H1 (cell line): ENCODE data around the gene GSTT4. TPM values are rescaled to one million over a fixed set of nuclear protein-coding genes. Genes with fewer than 3 reads are reported as not detected.

Experiments
- CTCF ChIA-PET: fragments of 300-600 bp; sonication (Branson Sonifier 250); formaldehyde crosslinking; loops from one replicate; lab custom pipeline; 2021; ENCODE audit not compliant: partially characterized antibody; lab: Charles Lee
- POLR2A ChIA-PET: fragments of 300-600 bp; sonication (Branson Sonifier 250); formaldehyde crosslinking; loops from one replicate; lab custom pipeline; 2021; ENCODE audit warnings: inconsistent platforms; ENCODE audit not compliant: partially characterized antibody; lab: Charles Lee
- DNase-seq, 2 experiments: peaks; one replicate each; pipeline versions ENCODE4 v3.0.0 to v3.0.0-alpha.2; 2010 to 2022; ENCODE audit warnings: low spot score in 2 of 2, low read depth in 1 of 2, mixed read lengths in 1 of 2
- FAIRE-seq: peaks from 2 replicates; lab custom pipeline; 2011; peaks lifted over from hg19 to GRCh38; lab: Jason Lieb, UNC
- H2AFZ ChIP-seq: 2 replicates; pipeline ENCODE4 v1.8.1; 2012; ENCODE audit warnings: low read length, inconsistent platforms
- H2AK5ac ChIP-seq: 2 replicates; pipeline ENCODE4 v1.6.1; 2013; ENCODE audit warnings: low read depth, low read length
- H2BK120ac ChIP-seq: replicated peaks from 2 replicates; pipeline ENCODE3; 2013; ENCODE audit warnings: low read depth, low read length, inconsistent platforms
- H2BK12ac ChIP-seq: 2 replicates; pipeline ENCODE4 v1.6.1; 2013; ENCODE audit warnings: low read depth, low read length
- H2BK15ac ChIP-seq: 2 replicates; pipeline ENCODE4 v1.6.1; 2013; ENCODE audit warnings: low read length
- H2BK20ac ChIP-seq: 2 replicates; pipeline ENCODE4 v1.6.1; 2013; ENCODE audit warnings: low read length
- H2BK5ac ChIP-seq: 2 replicates; pipeline ENCODE4 v1.6.1; 2013; ENCODE audit warnings: low read depth, low read length
- H3K14ac ChIP-seq: 2 replicates; pipeline ENCODE4 v1.6.1; 2013; ENCODE audit warnings: inconsistent platforms; ENCODE audit not compliant: insufficient read length
- H3K18ac ChIP-seq: 2 replicates; pipeline ENCODE4 v1.6.1; 2013; ENCODE audit warnings: low read length; ENCODE audit errors: extremely low read depth
- H3K23ac ChIP-seq: 2 replicates; pipeline ENCODE4 v1.6.1; 2013; ENCODE audit warnings: inconsistent platforms; ENCODE audit not compliant: insufficient read length
- H3K23me2 ChIP-seq: 2 replicates; pipeline ENCODE4 v1.6.1; 2013; ENCODE audit warnings: low read depth, low read length
- H3K27ac ChIP-seq: 2 replicates; pipeline ENCODE4 v1.6.1; 2011; ENCODE audit warnings: low read depth, low read length, inconsistent platforms
- H3K27me3 ChIP-seq, 4 experiments: replicated peaks in 1 of 4; 1 replicate in 1 of 4; 2 replicates in 3 of 4; pipeline versions ENCODE4 v1.6.1 to v1.8.1; 2011 to 2013; ENCODE audit warnings: low read length in 3 of 4, mild to moderate bottlenecking in 3 of 4, inconsistent platforms in 2 of 4, mixed read lengths in 2 of 4, moderate library complexity in 1 of 4; ENCODE audit not compliant: control insufficient read depth in 3 of 4, insufficient read depth in 3 of 4; ENCODE audit errors: extremely low read depth in 1 of 4
- H3K36me3 ChIP-seq, 4 experiments: 2 replicates each; pipeline versions ENCODE4 v1.6.1 to v1.8.1; 2011 to 2013; ENCODE audit warnings: mild to moderate bottlenecking in 4 of 4, low read length in 3 of 4, moderate library complexity in 2 of 4, control low read depth in 1 of 4, inconsistent platforms in 1 of 4; ENCODE audit not compliant: insufficient read depth in 4 of 4, control insufficient read depth in 2 of 4
- H3K4ac ChIP-seq: replicated peaks from 2 replicates; pipeline ENCODE3; 2013; ENCODE audit warnings: low read length, low read depth, mixed read lengths, inconsistent platforms; ENCODE audit not compliant: insufficient read length
- H3K4me1 ChIP-seq, 4 experiments: replicated peaks in 1 of 4; 1 replicate in 1 of 4; 2 replicates in 3 of 4; pipeline versions ENCODE4 v1.6.1 to v1.8.1; 2011 to 2013; ENCODE audit warnings: low read length in 3 of 4, inconsistent platforms in 2 of 4, mixed read lengths in 1 of 4; ENCODE audit not compliant: insufficient read depth in 4 of 4, control insufficient read depth in 3 of 4
- H3K4me2 ChIP-seq, 2 experiments: 2 replicates each; pipeline versions ENCODE4 v1.6.1 to v1.8.1; 2011 to 2013; ENCODE audit warnings: low read depth in 2 of 2, low read length in 2 of 2, control low read depth in 1 of 2, inconsistent platforms in 1 of 2, mild to moderate bottlenecking in 1 of 2; ENCODE audit not compliant: insufficient read depth in 1 of 2
- H3K4me3 ChIP-seq, 4 experiments: fragments of 200-600, 300-600 bp in 1 of 4; sonication (generic), shearing (Covaris generic), sonication (Bioruptor Twin) in 1 of 4; 2 replicates each; pipeline versions ENCODE4 v1.5.1 to v1.8.1; 2011 to 2016; ENCODE audit warnings: low read length in 4 of 4, low read depth in 3 of 4, control low read depth in 2 of 4, inconsistent platforms in 2 of 4, mild to moderate bottlenecking in 2 of 4, mixed read lengths in 1 of 4, moderate library complexity in 1 of 4; ENCODE audit not compliant: insufficient read depth in 2 of 4; ENCODE audit errors: extremely low read depth in 1 of 4
- H3K56ac ChIP-seq: replicated peaks from 2 replicates; pipeline ENCODE3; 2013; ENCODE audit warnings: low read depth, mild to moderate bottlenecking, mixed read lengths, low read length, inconsistent platforms; ENCODE audit not compliant: insufficient read length
- H3K79me1 ChIP-seq: 2 replicates; pipeline ENCODE4 v1.6.1; 2013; ENCODE audit warnings: low read depth, low read length, control low read depth
- H3K79me2 ChIP-seq, 2 experiments: 2 replicates each; pipeline versions ENCODE4 v1.6.1 to v1.8.1; 2012 to 2013; ENCODE audit warnings: low read length in 2 of 2, mild to moderate bottlenecking in 2 of 2, inconsistent platforms in 1 of 2; ENCODE audit not compliant: insufficient read depth in 2 of 2, control insufficient read depth in 1 of 2
- H3K9ac ChIP-seq, 4 experiments: replicated peaks in 1 of 4; 1 replicate in 1 of 4; 2 replicates in 3 of 4; pipeline versions ENCODE4 v1.6.1 to v1.8.1; 2011 to 2013; ENCODE audit warnings: low read depth in 3 of 4, low read length in 3 of 4, control low read depth in 2 of 4, mild to moderate bottlenecking in 2 of 4, moderate library complexity in 2 of 4, inconsistent platforms in 1 of 4; ENCODE audit errors: extremely low read depth in 1 of 4
- H3K9me3 ChIP-seq, 2 experiments: 2 replicates each; pipeline versions ENCODE4 v1.6.1 to v1.8.1; 2012 to 2013; ENCODE audit warnings: mild to moderate bottlenecking in 2 of 2, moderate library complexity in 2 of 2, control low read depth in 1 of 2, inconsistent platforms in 1 of 2, low read depth in 1 of 2, low read length in 1 of 2, mixed read lengths in 1 of 2; ENCODE audit not compliant: insufficient read depth in 2 of 2
- H4K20me1 ChIP-seq, 2 experiments: replicated peaks in 1 of 2; 2 replicates each; pipeline versions ENCODE3 to v1.8.1; 2011 to 2013; ENCODE audit warnings: inconsistent platforms in 2 of 2, low read length in 2 of 2, mild to moderate bottlenecking in 1 of 2; ENCODE audit not compliant: insufficient read depth in 2 of 2, control insufficient read depth in 1 of 2
- H4K5ac ChIP-seq: 2 replicates; pipeline ENCODE4 v1.6.1; 2013; ENCODE audit warnings: low read length, low read depth, mixed read lengths, inconsistent platforms; ENCODE audit not compliant: insufficient read length
- H4K8ac ChIP-seq: 2 replicates; pipeline ENCODE4 v1.8.0; 2013; ENCODE audit warnings: mild to moderate bottlenecking, moderate library complexity, low read length, inconsistent platforms; ENCODE audit not compliant: insufficient read depth; ENCODE audit errors: extremely low read depth
- H4K91ac ChIP-seq: replicated peaks from 2 replicates; pipeline ENCODE3; 2013; ENCODE audit warnings: low read length, mixed read lengths, inconsistent platforms; ENCODE audit not compliant: insufficient read length
- BRCA1 ChIP-seq: IDR thresholded peaks from 2 replicates; pipeline ENCODE4 v1.6.1; 2012; ENCODE audit warnings: low read depth, low read length, improper control_type of control experiment
- RFX5 ChIP-seq: IDR thresholded peaks from 2 replicates; pipeline ENCODE4 v1.6.1; 2011; ENCODE audit warnings: low read depth, low read length, improper control_type of control experiment, borderline replicate concordance
- RNF2 ChIP-seq: fragments of 200-900, 300-1000 bp; sonication (generic); IDR thresholded peaks from 2 replicates; pipeline ENCODE4 v1.7.1; 2016; ENCODE audit warnings: borderline replicate concordance, low read depth, mild to moderate bottlenecking, antibody characterized with exemption, low read length; ENCODE audit not compliant: poor library complexity, severe bottlenecking; ENCODE audit errors: missing control alignments
- SP1 ChIP-seq: IDR thresholded peaks from 2 replicates; pipeline ENCODE4 v1.6.1; 2011; ENCODE audit warnings: low read depth, low read length
- SP4 ChIP-seq: IDR thresholded peaks from 2 replicates; pipeline ENCODE4 v1.6.1; 2012; ENCODE audit warnings: low read length, inconsistent platforms
- WGBS, 2 experiments: shearing (Covaris generic) in 1 of 2; methylation state at CpG; one replicate each; pipeline versions ENCODE4 v1.1.6 to v1.1.7; 2013 to 2015; ENCODE audit warnings: low lambda C conversion rate in 2 of 2, mixed read lengths in 2 of 2, inconsistent platforms in 1 of 2, low coverage in 1 of 2, missing lambda C conversion rate in 1 of 2; ENCODE audit not compliant: insufficient replicate concordance in 2 of 2, insufficient coverage in 1 of 2, insufficient read length in 1 of 2; ENCODE audit errors: extremely low coverage in 1 of 2, missing lambda C conversion rate in 1 of 2; 5-methylcytosine and 5-hydroxymethylcytosine counted together
- polyA plus RNA-seq, 7 experiments: library from polyadenylated mRNA; depleted of rRNA in 3 of 7; stranded (reverse) in 5 of 7; unstranded in 2 of 7; fragments of >200 nt in 5 of 7; fragments of 200-250 nt in 2 of 7; gene quantifications; 1 replicate in 5 of 7; 2 replicates in 1 of 7; 4 replicates in 1 of 7; pipeline versions ENCODE4 v1.2.1 to v1.2.3, GENCODE V29; 2011 to 2013; ENCODE audit warnings: missing spikeins in 2 of 7, mixed read lengths in 2 of 7
- total RNA-seq: library from RNA; stranded (reverse); fragmentation: NEBNext Ultra II Directional; extraction: Animal tissue kit (Norgen Biotek cat#: 25700); gene quantifications from 2 replicates; pipeline ENCODE4 v1.2.1, GENCODE V29; 2021

Gene GSTT4
- total and polyA plus RNA-seq, 2 of the 8 experiments (the other 6 are each of a cell fraction or from before 2014, with no cell fraction given) = 0.14 TPM; not detected in 1

GRCh38 chr22:24049978-24050377 lies 44.7 kb upstream of the GSTT4 start:
- Histone ChIP-seq H3K4me3 (no peak overlapping the region), H3K18ac (no peak overlapping the region), H3K4me1 (no peaks in the 10 kb centered on the region), H3K56ac (no peak overlapping the region), H3K23me2 (no peaks in the 10 kb centered on the region), H4K20me1 (peaks cover 0 to 3% of the 10 kb centered on the region in 2 experiments), H2BK20ac (no peak overlapping the region), H3K14ac (no peak overlapping the region), H2BK15ac (no peak overlapping the region), H2BK5ac (no peak overlapping the region), H2AFZ (no peak overlapping the region), H3K4ac (no peak overlapping the region), H4K91ac (no peak overlapping the region), H3K9me3 (no peaks in the 10 kb centered on the region), H3K27me3 (no peaks in the 10 kb centered on the region), H3K79me1 (no peaks in the 10 kb centered on the region), H3K23ac (no peak overlapping the region), H3K36me3 (peaks cover 0 to 18% (median 15%) of the 10 kb centered on the region in 4 experiments; a peak in 6 of 8 replicates), H4K8ac (no peak overlapping the region), H3K27ac (no peak overlapping the region), H3K4me2 (no peak overlapping the region), H2AK5ac (no peak overlapping the region), H4K5ac (no peak overlapping the region), H2BK120ac (no peak overlapping the region), H2BK12ac (no peak overlapping the region), H3K79me2 (no peaks in the 10 kb centered on the region), H3K9ac (no peak overlapping the region)
- FAIRE-seq = no peak
- DNase-seq = no peak
- CTCF ChIA-PET = interaction anchor here (0.5 to 2.7 kb wide), 4 partner anchors 11 to 119 kb away, joined by 3 to 7 read pairs (median 4); no protein-coding TSS in a partner anchor
- POLR2A ChIA-PET = interaction anchor here (0.5 kb wide), 1 partner anchor 9 kb away, joined by 3 read pairs; no protein-coding TSS in a partner anchor
- 78% methylated on average over 2 of the region's 2 CpGs; no CpG with 5 or more reads in 1 of the 2 experiments for WGBS, 2 experiments
- no peak for TF ChIP-seq SP4
- no peak for TF ChIP-seq RNF2
- no peak for TF ChIP-seq SP1
- no peak for TF ChIP-seq RFX5
- no peak for TF ChIP-seq BRCA1
